DMS53 treated with DMSO at 0.1 percent for 48 hours (cell line): ENCODE results near the gene SPEG.
"Not testable (repeated sequence)": the region's sequence is repeated elsewhere in the genome, so short reads cannot be mapped to it uniquely, and the experiment has no call there.

ENCODE experiments used
- DNase-seq: peaks from one replicate; lab custom pipeline; 2025; ENCODE audit not compliant: unreplicated experiment; lab: John Stamatoyannopoulos, UW

The SPEG gene

GRCh38 chr2:219434718-219435525, at the start of gene SPEG:
Gene SPEG (plus strand): TSS chr2:219434843. CDS start chr2:219434978, 135 bp downstream.
- DNase-seq, result no peak

GRCh38 chr2:219384859-219385258, 49.8 kb upstream of the SPEG start:
- DNase-seq, result no peak

GRCh38 chr2:219385958-219386520, 48.6 kb upstream of the SPEG start:
- no peak for DNase-seq

DNA sequence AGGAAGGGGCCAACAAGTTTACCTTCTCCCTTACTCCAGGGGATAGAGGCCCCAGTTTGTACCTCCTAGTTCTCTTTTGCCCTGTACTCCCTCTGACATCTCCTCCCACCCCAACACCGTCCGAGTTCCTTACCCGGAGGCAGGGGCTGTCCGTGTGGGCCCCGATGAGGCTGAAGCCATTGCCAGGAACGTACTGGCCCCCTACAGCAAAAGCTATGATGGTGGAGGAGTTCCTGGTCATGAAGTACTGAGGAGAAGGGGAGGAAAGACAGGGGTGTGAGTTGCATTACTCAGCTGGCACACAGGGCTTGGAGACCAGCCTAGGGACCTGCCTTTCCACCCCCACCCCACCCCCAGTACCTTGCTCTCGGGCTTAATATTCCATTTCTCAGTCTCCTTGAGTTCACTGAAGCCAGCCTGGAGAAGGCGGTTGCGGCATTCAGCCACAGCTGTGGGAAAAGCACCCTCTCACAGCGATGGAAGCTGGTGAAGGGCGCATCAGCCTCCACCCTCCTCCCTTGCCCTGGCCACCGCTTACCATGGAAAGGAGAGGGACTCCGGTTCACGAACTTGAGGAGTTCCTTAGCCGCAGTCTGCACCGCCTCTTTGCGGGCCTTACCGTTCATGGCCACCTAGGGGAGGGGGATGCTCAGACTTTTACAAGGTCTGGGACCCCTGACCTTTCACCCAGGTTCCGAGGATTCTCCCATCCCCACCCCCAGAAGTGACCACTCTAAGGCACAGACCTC, 47.9 kb upstream of the SPEG start:
- no peak for DNase-seq

DNA sequence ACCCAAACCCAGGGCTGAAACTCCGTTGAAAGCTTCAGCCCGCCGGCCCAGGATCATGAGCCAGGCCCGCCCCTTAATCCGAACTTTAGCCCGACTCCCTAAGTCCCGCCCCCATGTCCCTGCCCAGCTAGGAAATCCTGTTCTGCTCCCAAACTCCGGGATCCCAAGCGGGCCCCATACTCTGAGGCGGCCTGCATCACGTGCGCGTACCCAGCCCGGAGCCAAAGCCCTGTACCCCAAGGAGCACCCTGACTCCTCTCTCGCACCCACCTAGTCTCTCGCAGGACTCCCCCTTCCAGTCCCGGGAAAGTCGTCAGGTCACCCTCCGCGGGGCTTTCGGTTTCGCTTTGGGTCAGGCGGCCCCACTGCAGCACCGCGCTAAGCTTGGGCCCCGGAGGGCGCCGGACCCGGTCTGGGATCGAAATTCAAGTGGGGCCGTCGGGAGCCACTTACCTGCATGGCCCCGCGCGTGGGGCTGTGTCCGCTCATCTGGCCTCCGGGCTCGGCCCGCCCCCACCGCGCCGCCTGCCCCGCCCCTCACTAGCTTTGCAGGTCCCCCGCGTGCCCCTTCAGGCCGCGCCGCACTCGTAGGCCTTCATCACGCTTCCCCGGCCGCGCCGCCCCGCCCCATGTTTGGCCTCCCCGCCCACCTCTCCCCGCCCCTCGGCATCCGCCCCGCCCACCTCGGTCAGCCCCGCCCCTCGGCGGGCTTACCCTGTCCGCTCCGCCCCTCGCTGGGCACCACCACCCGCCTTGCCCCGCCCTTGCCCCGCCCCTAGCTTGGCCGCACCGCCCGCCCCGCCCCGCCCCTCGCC, 47.1 kb upstream of the SPEG start, which contains the start of gene DNPEP:
TSS of gene DNPEP (minus strand) at position 607 of the 815 bp plus-strand sequence. CDS start at position 489, 118 bp downstream.
- DNase-seq, result peak; percentile 67

- peak; percentile 85 for DNase-seq
Observed at GRCh38 chr2:219388121-219388906, 46.3 kb upstream of the SPEG start.

DNA sequence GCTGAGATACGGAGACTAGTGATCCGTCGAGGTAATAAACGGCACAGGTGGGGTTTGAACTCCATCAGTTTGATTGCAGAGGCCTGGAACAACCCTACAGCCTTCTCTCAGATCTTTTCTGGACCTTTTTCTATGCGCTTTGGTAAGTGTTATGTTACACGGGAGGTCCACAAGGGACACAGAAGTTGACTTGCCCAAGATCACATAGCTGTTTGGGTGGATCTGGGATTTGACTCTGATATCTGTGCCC, 45.8 kb upstream of the SPEG start:
- no peak for DNase-seq

- no peak for DNase-seq
Observed at GRCh38 chr2:219392754-219393153, 41.9 kb upstream of the SPEG start.

DNA sequence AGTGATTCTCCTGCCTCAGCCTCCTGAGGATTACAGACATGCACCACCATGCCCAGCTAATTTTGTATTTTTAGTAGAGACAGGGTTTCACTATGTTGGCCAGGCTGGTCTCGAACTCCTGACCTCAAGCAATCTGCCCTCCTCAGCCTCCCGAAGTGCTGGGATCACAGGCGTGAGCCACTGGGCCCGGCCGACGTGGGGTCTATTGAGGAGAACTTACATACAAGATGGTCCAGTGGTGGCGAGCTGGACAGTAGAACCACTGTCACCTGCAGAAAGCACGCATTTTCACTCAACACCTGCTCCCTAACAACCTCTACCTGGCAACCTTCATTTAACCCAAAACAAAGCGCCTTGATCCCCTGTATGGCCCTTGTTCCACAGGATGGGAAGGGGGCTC, 39.6 kb upstream of the SPEG start:
- not testable (repeated sequence) for DNase-seq

DNA sequence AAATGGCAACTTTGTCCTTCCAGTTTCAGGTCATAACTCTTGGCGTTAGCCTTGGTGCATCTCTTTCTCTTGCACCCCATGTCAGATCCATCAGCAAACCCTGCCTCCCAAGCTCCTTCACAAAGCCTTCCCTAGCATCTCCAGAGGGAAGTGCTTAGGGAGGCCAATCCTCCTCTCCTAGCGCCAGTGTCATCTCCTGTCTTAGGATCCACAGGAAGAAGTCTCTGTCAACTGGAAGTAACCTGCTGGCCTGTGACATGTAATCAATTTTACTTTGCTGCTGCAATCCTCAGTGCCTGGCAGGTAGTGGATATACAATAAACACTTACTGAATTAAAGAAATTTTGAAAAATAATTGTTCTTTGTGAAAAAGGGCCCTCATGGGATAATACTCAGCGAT, 39.0 kb upstream of the SPEG start:
- no peak for DNase-seq

GRCh38 chr2:219396863-219397457, 37.7 kb upstream of the SPEG start:
- DNase-seq, result no peak

DNA sequence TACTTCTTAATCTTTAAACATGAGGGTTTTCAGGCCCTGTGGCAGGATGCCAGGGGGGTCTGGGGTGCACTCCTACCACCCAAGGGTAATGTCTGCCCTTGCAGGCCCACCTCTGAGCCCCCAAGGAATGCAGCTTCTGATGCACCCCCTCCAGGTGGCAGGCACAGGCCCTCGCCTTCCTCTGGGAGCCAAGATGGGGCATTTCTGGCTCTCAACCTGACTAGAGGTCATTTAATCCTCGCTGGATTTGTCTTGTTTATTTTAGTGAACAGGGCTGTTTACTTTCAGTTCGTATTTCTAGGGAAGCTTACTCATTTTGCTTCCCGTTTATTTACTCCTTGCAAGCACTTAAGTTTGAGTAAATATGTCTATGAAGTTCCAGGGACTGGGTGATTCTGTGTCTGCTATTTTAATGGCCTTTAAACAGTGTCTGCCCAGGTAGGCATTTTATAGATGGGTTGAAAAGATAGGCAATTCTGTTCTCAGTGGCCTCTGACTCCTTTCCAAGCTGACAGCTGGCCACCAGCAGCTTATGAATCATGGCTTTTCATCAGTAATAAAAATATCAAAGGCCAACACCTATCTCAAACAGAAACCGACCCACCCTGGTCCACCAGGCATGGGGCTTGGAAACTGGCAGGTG, 35.8 kb upstream of the SPEG start:
- peak; percentile 97 for DNase-seq

- no peak for DNase-seq
Observed at GRCh38 chr2:219399716-219400478, 34.7 kb upstream of the SPEG start.

DNA sequence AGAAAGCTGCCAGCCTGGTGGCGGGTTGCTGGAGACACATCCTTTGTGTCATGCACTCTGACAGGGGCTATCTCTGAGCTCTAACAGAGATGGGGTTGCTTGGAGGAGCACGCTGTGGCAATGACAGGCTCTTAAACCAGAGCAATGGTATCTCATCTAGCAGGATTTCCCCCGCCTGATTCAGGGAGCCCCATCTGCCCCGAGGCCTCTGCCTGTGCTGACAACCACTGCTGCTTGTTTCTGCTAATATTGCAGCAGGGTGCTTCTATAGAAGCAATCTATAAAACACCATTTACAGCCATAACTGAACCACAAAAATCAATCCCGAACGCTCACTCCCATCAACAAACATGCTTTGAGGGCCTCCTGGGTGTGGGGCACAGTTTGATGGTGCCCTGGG, 34.1 kb upstream of the SPEG start:
- no peak for DNase-seq

GRCh38 chr2:219401606-219402005, 33.0 kb upstream of the SPEG start:
- DNase-seq, result no peak

DNA sequence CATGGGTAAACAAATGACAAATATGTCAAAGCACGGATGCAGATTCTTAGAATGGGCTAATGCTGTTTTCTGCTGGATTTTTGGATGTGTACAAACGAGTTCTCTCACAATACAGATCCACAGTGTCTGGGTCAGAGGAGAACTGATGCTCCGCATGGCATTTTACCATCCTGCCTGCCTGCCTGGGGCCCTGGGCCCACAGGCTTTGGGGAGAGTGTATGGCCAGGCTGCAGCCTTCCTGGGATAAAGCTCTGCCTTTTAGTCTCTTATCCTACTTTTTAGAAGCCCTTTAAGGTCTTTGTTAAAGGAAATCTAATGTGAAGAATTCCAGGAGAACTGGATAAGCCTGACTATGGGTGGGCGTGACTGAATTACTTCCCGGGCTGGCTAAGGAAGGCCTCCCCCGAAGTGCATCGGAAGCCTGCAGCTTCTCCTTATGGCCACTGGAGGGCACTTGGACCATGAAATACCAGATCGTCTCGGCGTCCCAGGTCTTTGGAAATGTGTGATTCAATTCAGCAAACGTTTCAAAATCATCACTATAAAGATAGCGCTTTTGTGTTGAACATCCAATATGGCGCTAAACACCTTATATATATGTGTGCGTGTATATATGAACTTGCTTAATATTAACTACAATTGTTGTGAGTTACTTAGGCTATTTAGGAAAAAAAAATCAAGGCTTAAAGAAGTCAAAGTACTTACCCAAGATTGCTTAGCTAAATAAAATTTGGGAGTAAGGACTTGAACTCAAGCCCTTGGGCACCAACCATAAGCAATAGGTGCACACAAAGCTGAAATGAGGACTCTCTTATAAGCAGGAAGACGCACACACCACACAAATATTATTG, 31.8 kb upstream of the SPEG start:
- DNase-seq, result peak; percentile 61

DNA sequence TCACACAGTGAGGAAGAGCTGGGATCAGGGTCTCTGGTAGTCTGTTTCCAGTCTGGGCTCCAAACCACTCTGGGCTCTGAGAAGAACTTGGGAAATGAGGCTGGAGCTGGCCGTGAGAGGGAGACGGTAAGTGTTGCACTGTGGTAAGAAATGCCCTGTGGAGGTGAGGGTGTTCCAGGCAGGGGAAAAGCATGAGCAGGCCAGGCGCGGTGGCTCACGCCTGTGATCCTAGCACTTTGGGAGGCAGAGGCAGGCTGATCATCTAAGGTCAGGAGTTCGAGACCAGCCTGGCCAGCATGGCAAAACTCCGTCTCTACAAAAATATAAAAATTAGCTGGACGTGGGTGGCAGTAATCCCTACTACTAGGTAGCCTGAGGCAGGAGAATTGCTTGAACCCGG, 30.8 kb upstream of the SPEG start:
- no peak for DNase-seq

DNA sequence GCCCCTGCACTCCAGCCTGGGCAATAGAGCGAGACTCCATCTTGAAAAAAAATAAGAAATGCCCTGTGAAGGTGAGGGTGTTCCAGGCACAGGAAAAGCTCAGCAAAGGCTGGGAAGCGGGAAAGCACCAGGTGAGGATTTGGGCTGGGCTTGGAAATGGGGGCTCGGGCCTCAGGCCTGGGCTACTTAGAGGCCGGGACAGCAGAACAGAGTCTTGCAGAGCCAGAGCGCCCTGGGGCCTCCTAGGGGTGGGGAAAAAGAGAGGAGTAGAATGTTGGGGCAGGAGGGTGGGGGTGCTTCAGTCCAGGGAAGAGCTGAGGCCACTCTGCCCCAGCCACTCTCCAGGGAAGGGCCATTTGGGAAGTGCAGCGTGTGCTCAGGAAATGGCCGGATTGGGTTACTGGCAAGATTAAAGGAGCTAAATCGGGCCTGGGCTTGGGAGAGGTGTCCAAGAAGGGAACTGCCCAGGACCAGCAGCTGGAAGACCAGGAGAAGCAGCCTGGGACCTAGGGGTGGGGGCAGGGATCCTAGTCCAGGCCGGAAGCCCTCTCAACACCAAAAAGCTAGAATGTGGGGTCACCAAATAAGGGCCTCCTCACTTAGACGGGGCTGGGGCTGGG, 30.2 kb upstream of the SPEG start:
- no peak for DNase-seq
